Naive thymus-derived CD4-positive, alpha-beta T cell (primary cell): ENCODE data around the gene PKD2. TPM values are rescaled to one million over a fixed set of nuclear protein-coding genes. Genes with fewer than 3 reads are reported as not detected.
"Not testable (repeated sequence)": the region's sequence is repeated elsewhere in the genome, so short reads cannot be mapped to it uniquely, and the experiment has no call there.

Experiments
- ATAC-seq: fragments of 150-1000 bp; cut with Tn5 transposase; 2 replicates; pipeline ENCODE4 v1.10.0; 2021; ENCODE audit warnings: mild to moderate bottlenecking, moderate library complexity
- CTCF ChIA-PET: fragments of 350-600 bp; sonication (Branson Sonifier 250); formaldehyde crosslinking; loops from one replicate; lab custom pipeline; 2021; ENCODE audit warnings: antibody characterized with exemption; lab: Charles Lee
- POLR2A ChIA-PET: fragments of 350-600 bp; sonication (Branson Sonifier 250); formaldehyde crosslinking; loops from one replicate; lab custom pipeline; 2021; ENCODE audit warnings: antibody characterized with exemption, inconsistent platforms; lab: Charles Lee
- DNase-seq, 9 donors: peaks; one replicate each; pipeline versions ENCODE4 v3.0.0 to v3.0.0-alpha.2; 2020 to 2022; ENCODE audit warnings: mixed read lengths in 1 of 9
- H3K27ac ChIP-seq: one replicate; pipeline ENCODE4 v1.7.0; 2013; ENCODE audit warnings: mild to moderate bottlenecking, low read depth, low read length, moderate library complexity
- H3K27me3 ChIP-seq, 2 donors: one replicate each; pipeline ENCODE4 v1.7.0; 2013; ENCODE audit warnings: low read length in 2 of 2, mild to moderate bottlenecking in 2 of 2, moderate library complexity in 2 of 2; ENCODE audit not compliant: control insufficient read depth in 2 of 2, insufficient read depth in 2 of 2
- H3K36me3 ChIP-seq, 3 experiments: 1 replicate in 2 of 3; 2 replicates in 1 of 3; pipeline ENCODE4 v1.7.0; 2013; ENCODE audit warnings: low read length in 3 of 3, mild to moderate bottlenecking in 3 of 3, moderate library complexity in 1 of 3; ENCODE audit not compliant: insufficient read depth in 3 of 3, control insufficient read depth in 2 of 3
- H3K4me1 ChIP-seq, 2 donors: one replicate each; pipeline ENCODE4 v1.7.0; 2013; ENCODE audit warnings: low read length in 2 of 2, mild to moderate bottlenecking in 2 of 2, moderate library complexity in 1 of 2; ENCODE audit not compliant: control insufficient read depth in 2 of 2, insufficient read depth in 2 of 2
- H3K4me3 ChIP-seq: 2 replicates; pipeline ENCODE4 v1.7.0; 2013; ENCODE audit warnings: mild to moderate bottlenecking, low read length
- H3K9me3 ChIP-seq, 3 experiments: 1 replicate in 2 of 3; 2 replicates in 1 of 3; pipeline ENCODE4 v1.7.0; 2013; ENCODE audit warnings: low read length in 3 of 3; ENCODE audit not compliant: control insufficient read depth in 2 of 3
- H3K27ac Mint-ChIP-seq, 9 donors: one replicate each; pipeline ENCODE4 v1.8.0; 2020 to 2022; ENCODE audit warnings: mixed read lengths in 9 of 9, mild to moderate bottlenecking in 8 of 9, moderate library complexity in 5 of 9, inconsistent platforms in 2 of 9
- H3K27me3 Mint-ChIP-seq, 5 donors: one replicate each; pipeline ENCODE4 v1.8.0; 2021 to 2022; ENCODE audit warnings: mixed read lengths in 5 of 5, mild to moderate bottlenecking in 1 of 5
- H3K36me3 Mint-ChIP-seq, 5 donors: one replicate each; pipeline ENCODE4 v1.8.0; 2020 to 2022; ENCODE audit warnings: mixed read lengths in 5 of 5, mild to moderate bottlenecking in 3 of 5, inconsistent platforms in 1 of 5
- H3K4me1 Mint-ChIP-seq, 7 donors: one replicate each; pipeline ENCODE4 v1.8.0; 2020 to 2022; ENCODE audit warnings: mixed read lengths in 7 of 7, mild to moderate bottlenecking in 3 of 7, inconsistent platforms in 1 of 7
- H3K4me3 Mint-ChIP-seq, 10 donors: one replicate each; pipeline ENCODE4 v1.8.0; 2020 to 2022; ENCODE audit warnings: mild to moderate bottlenecking in 10 of 10, mixed read lengths in 10 of 10, moderate library complexity in 6 of 10, inconsistent platforms in 2 of 10
- H3K9me3 Mint-ChIP-seq, 11 donors: one replicate each; pipeline ENCODE4 v1.8.0; 2020 to 2022; ENCODE audit warnings: mixed read lengths in 11 of 11, mild to moderate bottlenecking in 4 of 11, inconsistent platforms in 1 of 11, moderate library complexity in 1 of 11
- intact Hi-C, 2 donors: fragments of 100-400 bp; cut with micrococcal nuclease; formaldehyde crosslinking; loops; one replicate each; pipeline ENCODE4 v1.15.1; 2023
- polyA plus RNA-seq, 2 donors: library from polyadenylated mRNA; unstranded; fragments of 300-500 nt; fragmentation: Illumina TruSeq; gene quantifications; one replicate each; pipeline ENCODE4 v1.2.3, GENCODE V29; 2021
- total RNA-seq, 6 experiments: library from RNA in 5 of 6; stranded (reverse) in 5 of 6; gene quantifications; 1 replicate in 5 of 6; 2 replicates in 1 of 6; pipeline ENCODE4 v1.2.3 and lab custom pipeline; 2021 to 2026

The PKD2 gene
- total and polyA plus RNA-seq, 7 experiments from 2014 or later: 2.7 to 16.1 (median 6.8) TPM

DNA sequence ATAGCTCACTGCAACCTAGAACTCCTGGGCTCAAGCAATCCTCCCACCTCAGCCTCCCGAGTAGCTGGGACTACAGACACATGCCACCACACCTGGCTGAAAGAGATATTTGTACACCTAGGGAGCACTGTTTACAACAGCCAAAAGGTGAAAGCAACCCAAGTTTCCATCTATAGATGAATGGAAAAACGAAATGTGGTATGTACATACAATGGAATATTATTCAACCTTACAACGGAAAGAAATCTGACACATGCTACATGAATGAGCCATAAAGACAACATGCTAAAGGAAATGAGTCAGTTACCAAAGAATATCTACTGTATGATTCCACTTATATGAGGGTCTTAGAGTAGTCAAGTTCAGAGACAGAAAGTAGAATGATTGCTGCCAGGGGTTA is 98.8 kb downstream of the PKD2 start:
- no peaks in the 10 kb centered on the region for H3K9me3 Mint-ChIP-seq
- peaks cover 3 to 10% (median 5%) of the 10 kb centered on the region in 5 donors for H3K27me3 Mint-ChIP-seq
- H3K27me3 ChIP-seq: no peaks in the 10 kb centered on the region
- no peak overlapping the region for H3K4me3 Mint-ChIP-seq
- ATAC-seq: no peak
- no peaks in the 10 kb centered on the region for H3K36me3 ChIP-seq
- DNase-seq: no peak
- peaks cover 0 to 5% (median 0%) of the 10 kb centered on the region in 7 donors for H3K4me1 Mint-ChIP-seq
- no peaks in the 10 kb centered on the region for H3K4me1 ChIP-seq
- ChIA-PET CTCF (no interaction called here), POLR2A (no interaction called here)
- no peaks in the 10 kb centered on the region for H3K9me3 ChIP-seq
- intact Hi-C loops: no loop called here
- no peak overlapping the region for H3K27ac Mint-ChIP-seq
- no peak overlapping the region for H3K27ac ChIP-seq
- no peaks in the 10 kb centered on the region for H3K36me3 Mint-ChIP-seq
- H3K4me3 ChIP-seq: no peak overlapping the region

- Histone ChIP-seq H3K27me3 (no peaks in the 10 kb centered on the region), H3K4me3 (no peak overlapping the region), H3K36me3 (no peaks in the 10 kb centered on the region), H3K4me1 (no peaks in the 10 kb centered on the region), H3K9me3 (no peaks in the 10 kb centered on the region), H3K27ac (no peak overlapping the region)
- no peak for DNase-seq
- intact Hi-C loops: no loop called here
- no peak overlapping the region for H3K4me3 Mint-ChIP-seq
- H3K27me3 Mint-ChIP-seq: peaks cover 0 to 10% (median 4%) of the 10 kb centered on the region in 5 donors
- ChIA-PET CTCF (no interaction called here), POLR2A (no interaction called here)
- H3K9me3 Mint-ChIP-seq: no peaks in the 10 kb centered on the region
- no peak overlapping the region for H3K27ac Mint-ChIP-seq
- H3K4me1 Mint-ChIP-seq: peaks cover 0 to 3% (median 0%) of the 10 kb centered on the region in 7 donors
- no peak for ATAC-seq
- no peaks in the 10 kb centered on the region for H3K36me3 Mint-ChIP-seq
Observed at GRCh38 chr4:88107406-88108107, 100.1 kb downstream of the PKD2 start.

GRCh38 chr4:88108108-88108465 is 100.7 kb downstream of the PKD2 start:
- H3K4me1 ChIP-seq, H3K36me3 ChIP-seq, H3K27ac ChIP-seq, H3K27me3 ChIP-seq, H3K36me3 Mint-ChIP-seq, H3K27ac Mint-ChIP-seq, DNase-seq, CTCF ChIA-PET, H3K4me1 Mint-ChIP-seq, H3K4me3 Mint-ChIP-seq, H3K9me3 Mint-ChIP-seq, ATAC-seq, H3K4me3 ChIP-seq, POLR2A ChIA-PET, H3K9me3 ChIP-seq, intact Hi-C loops: not testable (repeated sequence)
- peaks cover 0 to 10% (median 4%) of the 10 kb centered on the region in 5 donors for H3K27me3 Mint-ChIP-seq

DNA sequence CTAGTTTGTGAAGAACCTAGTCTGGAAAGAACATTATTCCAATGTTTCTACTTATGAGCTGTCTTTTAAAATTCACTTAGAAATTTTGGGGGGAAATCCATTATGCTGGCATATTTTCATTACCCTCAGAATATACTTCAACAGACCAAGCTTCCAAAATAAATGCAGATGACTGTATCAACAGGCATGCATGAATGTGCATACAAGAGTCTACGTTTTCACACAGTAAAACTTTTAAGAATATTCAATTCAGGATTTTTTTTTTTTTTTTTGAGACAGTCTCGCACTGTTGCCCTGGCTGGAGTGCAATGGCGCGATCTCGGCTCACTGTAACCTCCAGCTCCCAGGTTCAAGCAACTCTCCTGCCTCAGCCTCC is 101.3 kb downstream of the PKD2 start:
- DNase-seq: no peak
- no peak overlapping the region for H3K27ac ChIP-seq

DNA sequence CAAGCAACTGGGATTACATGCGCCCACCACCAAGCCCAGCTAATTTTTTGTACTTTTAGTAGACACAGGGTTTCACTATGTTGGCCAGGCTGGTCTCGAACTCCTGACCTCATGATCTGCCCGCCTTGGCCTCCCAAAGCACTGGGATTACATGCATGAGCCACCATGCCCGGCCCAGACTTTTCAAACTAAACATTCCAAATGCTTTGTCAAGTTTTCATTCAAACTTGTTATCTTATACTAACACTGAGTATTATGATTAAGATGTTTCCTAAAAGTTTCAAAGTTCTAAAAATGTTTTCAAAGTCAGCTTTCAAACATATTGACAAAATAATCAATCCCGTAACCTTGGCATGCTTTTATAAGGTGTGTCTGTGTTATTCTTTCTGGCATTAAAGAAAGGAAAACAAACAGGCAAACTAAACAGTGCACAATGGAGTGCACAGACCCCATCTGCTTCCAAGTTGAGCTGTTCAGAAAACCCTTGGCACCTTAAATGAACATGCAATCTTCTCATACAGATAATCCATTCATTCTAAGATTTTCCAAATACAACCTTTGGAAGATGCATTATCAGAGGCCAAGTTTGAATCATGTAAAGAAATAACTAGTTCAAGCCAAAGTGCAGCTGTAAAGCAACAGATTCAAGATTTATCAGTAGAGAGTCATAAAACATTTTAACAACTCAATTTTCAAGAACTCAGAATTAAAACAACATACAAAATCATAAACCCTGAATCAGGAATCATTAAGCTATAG is 101.9 kb downstream of the PKD2 start:
- H3K27me3 Mint-ChIP-seq: peaks cover 0 to 4% (median 0%) of the 10 kb centered on the region in 5 donors
- Histone ChIP-seq H3K27me3 (no peaks in the 10 kb centered on the region), H3K4me1 (no peaks in the 10 kb centered on the region), H3K4me3 (no peak overlapping the region), H3K36me3 (no peaks in the 10 kb centered on the region), H3K9me3 (no peaks in the 10 kb centered on the region), H3K27ac (no peak overlapping the region)
- intact Hi-C loops: no loop called here
- peaks cover 0 to 3% (median 0%) of the 10 kb centered on the region in 7 donors for H3K4me1 Mint-ChIP-seq
- no peaks in the 10 kb centered on the region for H3K36me3 Mint-ChIP-seq
- no peaks in the 10 kb centered on the region for H3K9me3 Mint-ChIP-seq
- H3K27ac Mint-ChIP-seq: no peak overlapping the region
- DNase-seq (no peak), ATAC-seq (no peak)
- CTCF ChIA-PET: interaction anchor here (0.7 to 0.8 kb wide), 2 partner anchors 26 to 1556 kb away, joined by 4 read pairs; no protein-coding TSS in a partner anchor
- POLR2A ChIA-PET: no interaction called here
- H3K4me3 Mint-ChIP-seq: no peak overlapping the region

More for the DNA sequence above, 101.3 kb downstream of the PKD2 start:
- Histone ChIP-seq H3K27me3 (no peaks in the 10 kb centered on the region), H3K36me3 (no peaks in the 10 kb centered on the region), H3K9me3 (no peaks in the 10 kb centered on the region), H3K4me3 (no peak overlapping the region), H3K4me1 (no peaks in the 10 kb centered on the region)
- Mint-ChIP-seq H3K9me3 (no peaks in the 10 kb centered on the region), H3K4me3 (no peak overlapping the region), H3K27me3 (peaks cover 0 to 8% (median under 1%) of the 10 kb centered on the region in 5 donors), H3K36me3 (no peaks in the 10 kb centered on the region), H3K4me1 (peaks cover 0 to 3% (median 0%) of the 10 kb centered on the region in 7 donors), H3K27ac (no peak overlapping the region)
- no peak for ATAC-seq
- ChIA-PET CTCF (no interaction called here), POLR2A (no interaction called here)
- intact Hi-C loops: no loop called here

DNA sequence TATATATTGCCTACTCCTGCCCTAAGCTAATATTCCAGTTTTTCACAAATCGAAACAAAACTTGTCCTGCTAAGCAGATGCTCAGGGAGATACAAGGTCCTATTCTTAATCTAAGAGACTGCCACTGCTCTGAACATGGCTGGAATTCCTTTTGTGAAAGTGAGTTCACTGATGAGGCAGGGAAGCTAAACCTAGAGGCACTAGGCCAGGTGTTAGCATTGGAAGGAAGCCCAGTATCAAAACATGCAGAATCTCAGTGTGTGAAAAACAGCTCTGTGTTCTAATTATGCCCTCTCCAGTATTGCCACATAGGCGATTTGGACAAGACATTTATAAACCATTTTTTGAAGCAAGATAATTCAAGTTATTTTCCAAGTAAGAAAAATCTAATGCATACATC is 103.4 kb downstream of the PKD2 start:
- Histone ChIP-seq H3K9me3 (no peaks in the 10 kb centered on the region), H3K36me3 (no peaks in the 10 kb centered on the region), H3K27me3 (no peaks in the 10 kb centered on the region), H3K27ac (no peak overlapping the region), H3K4me1 (no peaks in the 10 kb centered on the region), H3K4me3 (no peak overlapping the region)
- CTCF ChIA-PET: no interaction called here
- peaks cover 0 to 3% (median 0%) of the 10 kb centered on the region in 7 donors for H3K4me1 Mint-ChIP-seq
- no peak overlapping the region for H3K27ac Mint-ChIP-seq
- H3K27me3 Mint-ChIP-seq: no peaks in the 10 kb centered on the region
- intact Hi-C loops: no loop called here
- no peak overlapping the region for H3K4me3 Mint-ChIP-seq
- ATAC-seq: no peak
- POLR2A ChIA-PET: no interaction called here
- no peaks in the 10 kb centered on the region for H3K9me3 Mint-ChIP-seq
- H3K36me3 Mint-ChIP-seq: no peaks in the 10 kb centered on the region
- DNase-seq: no peak
